SJCRH30 (cell line): ENCODE results near the gene PLA2G2D. TPM values are rescaled to one million over a fixed set of nuclear protein-coding genes. Genes with fewer than 3 reads are reported as not detected.

ENCODE experiments used
- DNase-seq, 2 experiments: peaks; one replicate each; pipeline ENCODE4 v3.0.0-alpha.2; 2015 to 2020
- H3K27ac ChIP-seq: fragments of 250-450 bp; sonication (Bioruptor Pico); 2 replicates; pipeline ENCODE4 v1.5.1; 2020; ENCODE audit warnings: mild to moderate bottlenecking, moderate library complexity
- H3K27me3 ChIP-seq: fragments of 250-450 bp; sonication (Bioruptor Pico); 2 replicates; pipeline ENCODE4 v1.5.1; 2020; ENCODE audit warnings: mild to moderate bottlenecking, moderate library complexity
- H3K36me3 ChIP-seq: fragments of 250-450 bp; sonication (Bioruptor Pico); 2 replicates; pipeline ENCODE4 v1.5.1; 2020; ENCODE audit warnings: mild to moderate bottlenecking, moderate library complexity
- H3K4me1 ChIP-seq: fragments of 250-450 bp; sonication (Bioruptor Pico); 2 replicates; pipeline ENCODE4 v1.5.1; 2020; ENCODE audit warnings: mild to moderate bottlenecking, moderate library complexity
- H3K4me3 ChIP-seq: fragments of 250-450 bp; sonication (Bioruptor Pico); 2 replicates; pipeline ENCODE4 v1.5.1; 2020; ENCODE audit warnings: mild to moderate bottlenecking, moderate library complexity
- H3K9me3 ChIP-seq: fragments of 250-450 bp; sonication (Bioruptor Pico); replicated peaks from 2 replicates; pipeline ENCODE4 v1.5.1; 2020; ENCODE audit warnings: mild to moderate bottlenecking, moderate library complexity
- total RNA-seq: library from RNA; depleted of rRNA; stranded (reverse); fragments of >200 nt; shearing (Covaris generic); gene quantifications from 2 replicates; pipeline ENCODE4 v1.2.3, GENCODE V29; 2014

PLA2G2D gene
- total RNA-seq, 1 experiment from 2014 or later, result not detected

DNA sequence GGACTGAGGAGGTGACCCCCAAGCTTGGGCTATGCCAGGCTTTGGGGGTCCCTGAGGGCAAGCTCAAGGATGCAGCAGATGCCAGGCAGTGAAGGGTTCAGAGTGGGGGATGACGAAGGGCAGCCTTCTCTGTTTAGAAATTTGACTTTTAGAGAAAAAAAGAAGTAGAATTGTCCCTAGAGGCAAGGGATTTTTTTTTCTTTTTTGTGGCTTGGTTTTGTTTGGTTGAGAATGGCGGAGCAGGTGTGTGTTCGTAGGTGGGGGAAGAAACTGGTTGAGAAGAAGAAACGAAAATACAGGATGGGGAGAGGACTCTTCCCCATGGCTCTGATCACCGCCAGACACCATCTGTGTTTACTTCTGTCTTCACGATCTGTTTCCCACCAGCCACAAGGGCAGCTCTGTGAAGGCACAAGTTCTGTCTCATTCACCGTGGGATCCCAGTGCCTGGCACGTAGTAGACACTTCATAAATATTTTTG is 41.1 kb downstream of the PLA2G2D start:
- Histone ChIP-seq H3K27ac (no peak overlapping the region), H3K27me3 (no peaks in the 10 kb centered on the region; the same call in 1 of the 2 replicates), H3K4me3 (no peak overlapping the region), H3K4me1 (no peaks in the 10 kb centered on the region), H3K36me3 (no peaks in the 10 kb centered on the region), H3K9me3 (0 out of 2 replicates have a peak, but pooled peaks cover 2% of the 10 kb centered on the region)
- no peak for DNase-seq

DNA sequence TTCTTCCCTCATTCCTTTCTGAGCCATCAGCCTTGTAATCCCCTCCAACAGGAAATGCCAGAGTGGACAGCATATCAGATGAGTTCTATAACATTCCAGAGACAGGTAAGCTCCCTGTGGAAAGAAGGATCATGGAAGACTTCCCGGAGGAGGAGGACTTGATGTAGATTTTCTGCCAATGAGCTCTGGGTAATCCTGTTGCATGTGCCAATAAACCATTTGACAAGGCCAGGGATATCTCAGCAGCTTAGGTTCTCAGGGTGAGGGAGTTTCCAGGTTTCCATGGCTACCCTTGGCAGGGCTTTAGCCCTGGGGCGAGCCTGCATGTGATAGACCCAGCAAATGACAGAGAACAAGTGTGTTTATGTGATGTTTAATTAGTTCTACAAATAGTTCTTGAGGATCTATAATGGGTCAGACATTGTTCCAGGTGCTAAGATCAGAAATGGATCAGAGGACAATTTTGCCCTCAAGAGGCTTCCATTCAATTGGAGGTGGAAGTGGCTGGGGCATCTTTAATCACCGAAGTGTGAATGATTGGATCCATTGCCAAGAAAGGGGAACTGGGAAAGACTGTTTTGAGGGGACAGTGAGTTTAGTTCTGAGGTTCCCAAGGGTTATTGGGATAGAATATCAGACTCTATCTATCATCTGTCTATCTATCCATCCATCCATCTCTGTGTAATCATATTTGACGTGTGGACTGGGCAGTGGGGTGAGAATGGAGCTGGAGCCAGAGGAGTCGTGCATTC is 42.5 kb downstream of the PLA2G2D start:
- H3K4me1 ChIP-seq, result no peaks in the 10 kb centered on the region
- H3K27me3 ChIP-seq, result no peaks in the 10 kb centered on the region; the same call in none of the 2 replicates
- 0 out of 2 replicates have a peak, but pooled peaks cover 2% of the 10 kb centered on the region for H3K9me3 ChIP-seq
- H3K36me3 ChIP-seq, result no peaks in the 10 kb centered on the region
- no peak overlapping the region for H3K27ac ChIP-seq
- DNase-seq, result no peak
- no peak overlapping the region for H3K4me3 ChIP-seq

DNA sequence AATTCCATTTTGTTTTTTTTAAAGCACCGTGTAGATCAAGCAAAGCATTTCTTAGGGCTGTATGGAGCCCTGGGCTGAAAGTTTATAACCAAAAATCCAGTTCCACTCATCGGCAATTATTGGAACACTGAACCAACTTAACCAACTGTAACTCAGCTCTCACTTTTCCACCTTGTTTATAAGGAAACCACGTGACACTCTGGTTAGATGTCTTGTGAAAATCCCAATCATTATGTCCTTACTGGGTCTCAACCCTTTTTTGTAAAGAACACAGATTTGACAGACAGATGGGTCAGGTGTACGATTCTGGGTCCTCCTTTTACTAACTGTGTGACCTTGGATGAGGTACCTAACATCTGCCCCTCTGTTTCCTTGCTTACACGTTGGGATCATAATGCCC is 43.1 kb downstream of the PLA2G2D start:
- Histone ChIP-seq H3K36me3 (no peaks in the 10 kb centered on the region), H3K27ac (no peak overlapping the region), H3K4me1 (no peaks in the 10 kb centered on the region), H3K4me3 (no peak overlapping the region), H3K27me3 (no peaks in the 10 kb centered on the region; the same call in 1 of the 2 replicates), H3K9me3 (0 out of 2 replicates have a peak, but pooled peaks cover 2% of the 10 kb centered on the region)
- no peak for DNase-seq

DNA sequence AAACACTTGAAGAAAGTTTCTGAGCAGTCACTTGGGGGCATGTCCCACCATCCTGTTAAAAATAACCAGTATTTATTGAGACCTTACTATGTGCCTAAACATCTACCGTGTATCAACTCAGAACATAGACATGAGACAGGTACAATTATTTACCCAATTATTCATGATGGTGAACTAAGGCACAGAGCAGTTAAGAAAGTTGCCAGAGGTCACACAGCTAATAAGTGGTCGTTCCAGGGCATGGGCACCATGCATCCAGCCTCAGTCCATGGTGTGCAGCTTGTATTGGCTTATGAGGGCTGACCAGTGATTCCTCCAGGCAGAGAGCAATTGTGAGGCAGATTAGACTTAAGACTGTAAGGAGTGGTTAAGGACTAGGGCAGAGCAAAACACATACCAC is 44.0 kb downstream of the PLA2G2D start:
- H3K4me3 ChIP-seq, result no peak overlapping the region
- no peaks in the 10 kb centered on the region for H3K36me3 ChIP-seq
- DNase-seq, result no peak
- H3K4me1 ChIP-seq, result no peaks in the 10 kb centered on the region
- H3K27me3 ChIP-seq, result peaks cover 4% of the 10 kb centered on the region
- no peak overlapping the region for H3K27ac ChIP-seq
- 0 out of 2 replicates have a peak, but pooled peaks cover 2% of the 10 kb centered on the region for H3K9me3 ChIP-seq

DNA sequence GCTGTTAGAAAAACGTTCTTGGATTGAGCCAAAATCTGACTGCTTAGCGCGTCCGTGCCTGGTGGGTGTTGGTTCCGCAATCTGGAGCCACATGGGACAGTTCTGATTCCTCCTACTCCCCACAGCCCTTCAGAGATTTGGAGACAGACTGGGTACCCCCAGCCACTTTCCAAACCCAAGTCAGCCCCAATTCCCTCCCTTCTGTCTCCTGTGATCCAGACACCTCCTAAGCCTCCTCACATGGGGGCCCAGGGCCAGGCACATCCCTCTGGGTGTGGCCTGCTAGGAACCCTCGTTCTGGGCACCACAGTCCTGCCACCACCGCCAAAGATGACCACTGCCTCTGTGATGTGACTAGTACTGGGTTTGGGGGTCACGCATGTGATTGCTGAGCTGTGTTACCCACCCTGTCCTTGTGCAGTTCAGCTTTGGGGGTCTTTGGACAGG is 44.6 kb downstream of the PLA2G2D start:
- Histone ChIP-seq H3K4me3 (no peak overlapping the region), H3K4me1 (no peaks in the 10 kb centered on the region), H3K27ac (no peak overlapping the region), H3K36me3 (no peaks in the 10 kb centered on the region), H3K27me3 (peaks cover 8% of the 10 kb centered on the region), H3K9me3 (0 out of 2 replicates have a peak, but pooled peaks cover 2% of the 10 kb centered on the region)
- no peak for DNase-seq

DNA sequence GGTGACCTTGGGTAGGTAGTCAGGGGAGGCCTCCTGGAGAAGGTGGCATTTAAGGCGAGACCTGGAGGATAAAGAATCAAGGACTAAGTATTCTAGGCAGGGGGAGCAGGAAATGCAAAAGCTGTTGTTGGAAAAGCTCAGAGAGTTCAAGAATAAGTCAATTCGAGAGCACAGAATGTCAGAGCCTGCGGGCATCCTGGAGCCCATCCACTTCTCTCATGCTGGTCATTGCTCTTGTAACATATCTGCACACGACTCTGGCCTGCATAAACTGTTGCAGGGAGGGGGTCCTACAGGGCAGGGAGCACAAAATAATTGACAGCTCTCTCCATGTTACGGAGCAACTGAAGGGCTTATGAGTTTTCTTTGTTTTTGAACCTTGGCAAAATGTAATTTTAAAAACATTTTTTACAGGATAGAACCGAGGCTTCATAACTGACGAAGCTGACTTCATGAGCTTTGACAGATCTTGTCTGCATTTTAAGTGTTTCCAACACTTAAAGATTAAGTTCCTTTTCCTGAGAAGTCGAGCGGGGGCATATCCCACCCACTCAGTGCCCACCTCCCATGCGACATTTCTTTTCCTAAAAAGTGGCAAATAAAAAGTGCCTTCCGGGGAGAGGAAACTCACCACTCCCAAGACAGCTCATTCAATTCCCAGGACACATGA is 45.1 kb downstream of the PLA2G2D start:
- Histone ChIP-seq H3K4me3 (no peak overlapping the region), H3K9me3 (0 out of 2 replicates have a peak, but pooled peaks cover 2% of the 10 kb centered on the region), H3K27me3 (peaks cover 9% of the 10 kb centered on the region), H3K4me1 (no peaks in the 10 kb centered on the region), H3K36me3 (no peaks in the 10 kb centered on the region), H3K27ac (no peak overlapping the region)
- no peak for DNase-seq

DNA sequence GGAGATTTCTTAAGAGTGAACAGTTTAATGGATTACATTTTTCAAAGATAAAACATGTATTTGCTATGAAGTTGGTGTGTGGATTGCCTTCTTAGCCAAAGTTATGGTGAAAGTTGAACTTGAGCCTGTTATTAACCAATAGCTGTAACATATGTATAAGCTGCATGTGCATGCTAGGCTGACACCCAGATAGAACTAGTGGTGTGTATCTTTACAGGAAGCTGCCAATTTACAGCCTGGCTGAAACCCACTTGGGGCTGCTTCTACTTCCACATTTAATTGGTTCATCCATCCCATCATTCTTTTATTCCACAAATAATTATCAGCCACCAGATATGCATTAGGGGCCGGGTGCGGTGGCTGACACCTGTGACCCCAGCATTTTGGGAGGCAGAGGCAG is 46.1 kb downstream of the PLA2G2D start:
- no peak for DNase-seq
- H3K27me3 ChIP-seq, result peaks cover 9% of the 10 kb centered on the region
- no peak overlapping the region for H3K4me3 ChIP-seq
- no peak overlapping the region for H3K27ac ChIP-seq
- H3K4me1 ChIP-seq, result no peaks in the 10 kb centered on the region
- no peaks in the 10 kb centered on the region for H3K36me3 ChIP-seq
- H3K9me3 ChIP-seq, result 0 out of 2 replicates have a peak, but pooled peaks cover 2% of the 10 kb centered on the region

DNA sequence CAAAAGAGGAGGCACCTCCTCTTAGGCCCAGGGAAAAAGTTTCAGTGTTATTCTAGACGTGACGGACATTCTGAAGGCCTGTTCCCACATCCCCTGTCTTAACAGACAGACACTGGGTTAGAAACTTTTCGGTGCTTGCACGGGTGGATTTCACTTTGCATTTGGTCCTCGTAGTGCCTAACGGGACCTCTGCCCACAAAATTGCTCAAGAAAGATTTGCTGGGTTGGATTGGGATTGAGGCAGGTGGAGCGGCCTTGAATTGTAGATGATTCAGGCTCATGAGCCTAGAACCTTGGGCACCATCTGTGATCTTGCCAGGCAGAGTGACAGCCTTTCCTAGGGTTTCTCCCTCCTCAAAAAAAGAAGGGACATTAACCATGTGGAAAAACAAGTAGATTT is 46.6 kb downstream of the PLA2G2D start:
- H3K4me3 ChIP-seq, result no peak overlapping the region
- H3K27me3 ChIP-seq, result peaks cover 9% of the 10 kb centered on the region
- no peak overlapping the region for H3K27ac ChIP-seq
- no peaks in the 10 kb centered on the region for H3K4me1 ChIP-seq
- no peak for DNase-seq
- 0 out of 2 replicates have a peak, but pooled peaks cover 2% of the 10 kb centered on the region for H3K9me3 ChIP-seq
- H3K36me3 ChIP-seq, result no peaks in the 10 kb centered on the region

DNA sequence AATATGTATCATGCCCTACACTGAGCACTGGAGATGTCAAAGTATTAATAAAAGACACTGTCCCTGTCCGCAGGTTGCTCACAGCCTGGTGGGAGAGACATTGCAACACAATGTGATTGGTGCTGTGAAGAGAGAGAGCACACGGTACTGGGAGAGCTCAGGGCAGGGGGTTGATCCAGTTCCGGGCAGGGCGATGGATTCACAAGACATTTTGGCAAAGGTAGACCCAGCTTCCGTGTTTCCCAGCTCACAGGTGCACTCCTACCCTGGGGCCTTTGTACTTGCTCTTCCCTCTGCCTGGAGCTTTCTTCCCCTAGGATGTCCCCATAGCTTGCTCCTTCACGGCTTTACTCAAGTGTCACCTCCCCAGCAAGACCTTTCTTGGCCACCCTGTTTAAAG is 47.9 kb downstream of the PLA2G2D start:
- no peaks in the 10 kb centered on the region for H3K36me3 ChIP-seq
- DNase-seq, result no peak
- H3K27ac ChIP-seq, result no peak overlapping the region
- 0 out of 2 replicates have a peak, but pooled peaks cover 2% of the 10 kb centered on the region for H3K9me3 ChIP-seq
- H3K27me3 ChIP-seq, result peaks cover 9% of the 10 kb centered on the region
- H3K4me3 ChIP-seq, result no peak overlapping the region
- H3K4me1 ChIP-seq, result no peaks in the 10 kb centered on the region

DNA sequence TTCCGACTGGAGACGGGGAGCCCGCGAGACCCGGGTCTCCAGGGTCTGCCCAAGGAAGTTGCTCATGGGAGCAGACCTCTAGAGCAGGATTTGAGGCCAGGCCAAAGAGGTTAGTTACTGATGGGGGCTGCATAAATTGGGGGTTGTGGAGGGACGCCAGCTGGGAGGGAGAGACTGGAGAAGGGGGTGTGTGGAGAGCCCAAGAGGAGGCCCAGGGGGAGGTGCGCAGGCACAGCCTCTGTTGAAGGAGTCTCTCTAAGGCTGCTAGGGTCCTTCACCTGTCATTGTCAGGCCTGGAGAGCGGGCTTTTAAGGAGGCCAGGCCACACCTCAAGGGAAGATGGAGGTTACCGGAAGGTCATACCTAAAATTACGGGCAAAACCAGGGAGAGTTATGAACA is 49.0 kb downstream of the PLA2G2D start:
- Histone ChIP-seq H3K4me3 (no peak overlapping the region), H3K27ac (no peak overlapping the region), H3K9me3 (no peaks in the 10 kb centered on the region), H3K4me1 (no peaks in the 10 kb centered on the region), H3K36me3 (no peaks in the 10 kb centered on the region), H3K27me3 (peaks cover 9% of the 10 kb centered on the region)
- no peak for DNase-seq

DNA sequence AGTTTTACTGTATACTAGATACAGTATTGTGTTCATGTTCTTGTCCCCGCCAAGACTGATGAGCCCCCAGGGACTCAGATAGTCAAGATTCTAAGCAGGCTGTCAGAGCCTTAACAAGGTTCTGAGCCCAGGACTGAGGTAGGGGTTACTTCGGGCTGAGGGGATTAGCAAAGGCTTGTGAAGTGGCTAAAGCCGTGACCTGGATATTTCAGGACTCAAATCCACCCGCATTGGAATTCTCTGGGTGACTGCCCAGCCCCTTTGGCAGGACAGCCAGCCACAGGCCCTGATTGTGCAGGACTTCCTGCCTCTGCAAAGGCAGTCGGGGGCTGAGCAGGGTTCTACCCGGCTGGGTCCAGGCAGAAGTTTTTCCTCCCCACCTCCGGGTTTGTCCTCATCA is 49.5 kb downstream of the PLA2G2D start, which contains the start of gene PLA2G5:
TSS of gene PLA2G5 (plus strand) at position 321 of the 400 bp plus-strand sequence. CDS start 14,637 bp downstream, outside the sequence.
- Histone ChIP-seq H3K4me3 (no peak within 1 kb of the TSS), H3K36me3 (no peaks in the 10 kb centered on the region), H3K27ac (no peak within 1 kb of the TSS), H3K27me3 (peaks cover 9% of the 10 kb centered on the region), H3K4me1 (no peaks in the 10 kb centered on the region), H3K9me3 (no peaks in the 10 kb centered on the region)
- peak; percentile 8 to 19 for DNase-seq

DNA sequence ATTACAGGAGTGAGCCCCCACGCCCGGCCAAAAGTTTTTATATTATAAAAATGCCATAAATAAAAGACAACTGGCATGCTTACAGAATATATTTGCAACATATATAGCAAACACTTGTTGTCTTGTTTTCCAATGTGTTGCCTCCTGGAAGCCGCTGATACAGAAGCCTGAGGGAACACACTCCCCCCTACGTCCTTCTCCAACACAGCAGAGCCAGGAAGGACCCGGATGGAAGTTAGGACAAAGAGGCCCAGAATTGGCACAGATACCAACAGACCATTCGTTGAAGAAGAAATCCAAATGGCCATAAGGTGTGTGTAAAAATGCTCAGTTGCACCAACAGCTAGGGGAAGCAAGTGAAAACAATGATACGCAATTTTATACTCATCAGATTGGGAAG is 50.6 kb downstream of the PLA2G2D start:
- no peaks in the 10 kb centered on the region for H3K4me1 ChIP-seq
- H3K4me3 ChIP-seq, result no peak overlapping the region
- DNase-seq, result no peak
- no peaks in the 10 kb centered on the region for H3K9me3 ChIP-seq
- H3K27ac ChIP-seq, result no peak overlapping the region
- no peaks in the 10 kb centered on the region for H3K36me3 ChIP-seq
- peaks cover 9% of the 10 kb centered on the region for H3K27me3 ChIP-seq

DNA sequence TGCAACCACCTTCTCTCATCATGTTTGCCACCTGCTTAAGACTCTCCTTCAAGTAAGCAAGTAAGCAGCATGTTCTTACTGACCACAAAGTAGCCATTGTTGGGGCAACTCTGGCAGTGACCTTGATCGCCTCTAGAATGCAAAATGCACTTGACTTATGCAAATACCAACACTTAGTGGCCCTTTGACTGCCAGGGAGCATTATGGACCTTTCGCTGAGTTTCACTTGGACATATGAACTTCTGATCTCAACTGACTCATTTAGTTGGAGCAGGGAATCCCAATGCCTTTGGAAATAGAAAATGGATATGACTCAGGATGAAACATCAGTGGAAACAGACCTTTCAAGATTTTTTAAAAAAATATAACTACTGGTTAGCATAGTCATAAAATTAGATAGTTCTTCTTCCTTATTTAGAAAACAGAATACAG is 55.5 kb downstream of the PLA2G2D start:
- no peak overlapping the region for H3K27ac ChIP-seq
- H3K9me3 ChIP-seq, result no peaks in the 10 kb centered on the region
- no peak overlapping the region for H3K4me3 ChIP-seq
- no peaks in the 10 kb centered on the region for H3K27me3 ChIP-seq
- H3K4me1 ChIP-seq, result no peaks in the 10 kb centered on the region
- DNase-seq, result no peak
- no peaks in the 10 kb centered on the region for H3K36me3 ChIP-seq
